HTERT RPE-1 (cell line): ENCODE data around the gene ZDHHC14.
"Not testable (repeated sequence)": the region's sequence is repeated elsewhere in the genome, so short reads cannot be mapped to it uniquely, and the experiment has no call there.

ENCODE experiments used
- in situ Hi-C: fragments of 300-500 bp; cut with MboI; formaldehyde crosslinking; loops from 4 replicates; pipeline ENCODE4 v1.14.3; 2020; ENCODE audit warnings: low sequenced_read_pairs

ZDHHC14 gene

GRCh38 chr6:157695301-157696040, 314.5 kb downstream of the ZDHHC14 start:
- in situ Hi-C loops: no loop called here

- in situ Hi-C loops: no loop called here
These were observed 319.0 kb downstream of the ZDHHC14 start for GRCh38 chr6:157699777-157700636.

GRCh38 chr6:157706351-157706750, 325.4 kb downstream of the ZDHHC14 start:
- in situ Hi-C loops: not testable (repeated sequence)

GRCh38 chr6:157706883-157707282, 325.9 kb downstream of the ZDHHC14 start:
- in situ Hi-C loops: no loop called here

- in situ Hi-C loops: no loop called here
These were observed 326.6 kb downstream of the ZDHHC14 start for GRCh38 chr6:157707576-157707975.

- in situ Hi-C loops: no loop called here
These were observed 327.2 kb downstream of the ZDHHC14 start for GRCh38 chr6:157708239-157708638.

- in situ Hi-C loops: no loop called here
These were observed 327.9 kb downstream of the ZDHHC14 start for GRCh38 chr6:157708933-157709332.

GRCh38 chr6:157709555-157709954, 328.6 kb downstream of the ZDHHC14 start:
- in situ Hi-C loops: no loop called here

GRCh38 chr6:157710604-157711003, 329.6 kb downstream of the ZDHHC14 start:
- in situ Hi-C loops: no loop called here

GRCh38 chr6:157711060-157711459, 330.1 kb downstream of the ZDHHC14 start:
- in situ Hi-C loops: no loop called here

GRCh38 chr6:157712585-157713295, 331.8 kb downstream of the ZDHHC14 start:
- in situ Hi-C loops: no loop called here

- in situ Hi-C loops: no loop called here
These were observed 332.6 kb downstream of the ZDHHC14 start for GRCh38 chr6:157713451-157714152.

- in situ Hi-C loops: no loop called here
These were observed 333.1 kb downstream of the ZDHHC14 start for GRCh38 chr6:157714153-157714490.

- in situ Hi-C loops: no loop called here
These were observed 334.8 kb downstream of the ZDHHC14 start for GRCh38 chr6:157715728-157716164.

- in situ Hi-C loops: no loop called here
These were observed 335.4 kb downstream of the ZDHHC14 start for GRCh38 chr6:157716251-157716995.

GRCh38 chr6:157717340-157717748, 336.4 kb downstream of the ZDHHC14 start:
- in situ Hi-C loops: no loop called here

GRCh38 chr6:157718503-157719187, 337.7 kb downstream of the ZDHHC14 start:
- in situ Hi-C loops: no loop called here

- in situ Hi-C loops: not testable (repeated sequence)
These were observed 340.0 kb downstream of the ZDHHC14 start for GRCh38 chr6:157720964-157721363.

- in situ Hi-C loops: no loop called here
These were observed 340.4 kb downstream of the ZDHHC14 start for GRCh38 chr6:157721426-157721825.

- in situ Hi-C loops: no loop called here
These were observed 340.8 kb downstream of the ZDHHC14 start for GRCh38 chr6:157721830-157722229.
